HEK293T (cell line): Measurements from ENCODE around the gene PTGR3.

Source experiments
- CTCF ChIA-PET: fragments of 350-600 bp; formaldehyde crosslinking; extraction: SDS; loops from one replicate; lab custom pipeline; 2021; ENCODE audit warnings: antibody characterized with exemption, inconsistent platforms; lab: Yijun Ruan, JAX
- POLR2A ChIA-PET: fragments of 350-600 bp; formaldehyde crosslinking; extraction: SDS; loops from one replicate; lab custom pipeline; 2020; ENCODE audit warnings: antibody characterized with exemption, inconsistent platforms; lab: Yijun Ruan, JAX
- DNase-seq: peaks from one replicate; pipeline ENCODE4 v3.0.0; 2012; ENCODE audit warnings: mixed read lengths; ENCODE audit errors: extremely low spot score
- ARNT ChIP-seq: fragments of 450-650 bp; IDR thresholded peaks from 2 replicates; pipeline ENCODE4 v1.6.1; 2017; ENCODE audit warnings: mild to moderate bottlenecking
- BHLHE40 ChIP-seq: fragments of 450-650 bp; IDR thresholded peaks from 2 replicates; pipeline ENCODE4 v1.6.1; 2016; ENCODE audit warnings: mild to moderate bottlenecking, moderate library complexity, borderline replicate concordance
- CTBP1 ChIP-seq: fragments of 450-650 bp; IDR thresholded peaks from 2 replicates; pipeline ENCODE4 v1.6.1; 2016; ENCODE audit warnings: borderline replicate concordance
- ELF4 ChIP-seq: fragments of 450-650 bp; IDR thresholded peaks from 2 replicates; pipeline ENCODE4 v1.6.1; 2017; ENCODE audit warnings: antibody characterized with exemption
- FOXA1 ChIP-seq: fragments of 450-650 bp; IDR thresholded peaks from 2 replicates; pipeline ENCODE4 v1.6.1; 2016; ENCODE audit warnings: mild to moderate bottlenecking
- FOXK2 ChIP-seq: fragments of 450-650 bp; IDR thresholded peaks from 2 replicates; pipeline ENCODE4 v1.6.1; 2016; ENCODE audit warnings: mild to moderate bottlenecking
- FOXM1 ChIP-seq: fragments of 450-650 bp; IDR thresholded peaks from 2 replicates; pipeline ENCODE4 v1.6.1; 2017; ENCODE audit warnings: mild to moderate bottlenecking, borderline replicate concordance
- HDGF ChIP-seq: fragments of 450-650 bp; IDR thresholded peaks from 2 replicates; pipeline ENCODE4 v1.6.1; 2017; ENCODE audit warnings: antibody characterized with exemption, borderline replicate concordance
- L3MBTL2 ChIP-seq: fragments of 450-650 bp; conservative IDR thresholded peaks from 2 replicates; pipeline ENCODE4 v1.6.1; 2016; ENCODE audit warnings: mild to moderate bottlenecking
- LEF1 ChIP-seq: fragments of 450-650 bp; IDR thresholded peaks from 2 replicates; pipeline ENCODE4 v1.6.1; 2017; ENCODE audit warnings: mild to moderate bottlenecking, borderline replicate concordance
- NFRKB ChIP-seq: fragments of 450-650 bp; IDR thresholded peaks from 2 replicates; pipeline ENCODE4 v1.6.1; 2016; ENCODE audit warnings: mild to moderate bottlenecking, moderate library complexity
- PKNOX1 ChIP-seq: fragments of 450-650 bp; IDR thresholded peaks from 2 replicates; pipeline ENCODE4 v1.6.1; 2016
- SP1 ChIP-seq: fragments of 450-650 bp; IDR thresholded peaks from 2 replicates; pipeline ENCODE4 v1.6.1; 2017
- SUZ12 ChIP-seq: fragments of 450-650 bp; IDR thresholded peaks from 2 replicates; pipeline ENCODE4 v1.6.1; 2016; ENCODE audit warnings: mild to moderate bottlenecking
- TARDBP ChIP-seq: fragments of 450-650 bp; IDR thresholded peaks from 2 replicates; pipeline ENCODE4 v1.6.1; 2016
- ZNF384 ChIP-seq: fragments of 450-650 bp; IDR thresholded peaks from 2 replicates; pipeline ENCODE4 v1.6.1; 2016

Gene PTGR3

GRCh38 chr18:75222407-75222806 is 13.5 kb upstream of the PTGR3 start:
- CTCF ChIA-PET: no interaction called here
- POLR2A ChIA-PET: interaction anchor here (1.0 to 1.6 kb wide), 3 partner anchors 12 to 15 kb away, joined by 3 to 4 read pairs (median 3); partner anchors contain the start of genes PTGR3 and TSHZ1
- no peak for DNase-seq
- no peak for TF ChIP-seq LEF1
- TF ChIP-seq ELF4: no peak
- no peak for TF ChIP-seq FOXK2
- TF ChIP-seq HDGF: no peak
- TF ChIP-seq SUZ12: no peak
- no peak for TF ChIP-seq SP1
- no peak for TF ChIP-seq L3MBTL2
- TF ChIP-seq PKNOX1: no peak
- TF ChIP-seq NFRKB: no peak
- TF ChIP-seq ZNF384: no peak
- TF ChIP-seq BHLHE40: no peak
- TF ChIP-seq ARNT: no peak
- TF ChIP-seq FOXM1: no peak
- TF ChIP-seq TARDBP: no peak
- TF ChIP-seq FOXA1: no peak
- no peak for TF ChIP-seq CTBP1

GRCh38 chr18:75221897-75222296 is 13.0 kb upstream of the PTGR3 start:
- TF ChIP-seq L3MBTL2 (no peak), TARDBP (no peak), SP1 (no peak), FOXK2 (no peak), LEF1 (no peak), NFRKB (no peak), ZNF384 (no peak)
- ChIA-PET CTCF (no interaction called here), POLR2A (interaction anchor here (1.0 to 1.6 kb wide), 3 partner anchors 12 to 14 kb away, joined by 3 to 4 read pairs (median 3); partner anchors contain the start of genes PTGR3 and TSHZ1)
- DNase-seq: no peak

- no peak for DNase-seq
- TF ChIP-seq NFRKB: no peak
- no peak for TF ChIP-seq L3MBTL2
- TF ChIP-seq FOXM1: no peak
- no peak for TF ChIP-seq ZNF384
- TF ChIP-seq HDGF: no peak
- no peak for TF ChIP-seq FOXK2
- TF ChIP-seq ELF4: no peak
- TF ChIP-seq TARDBP: no peak
- POLR2A ChIA-PET: interaction anchor here (1.6 kb wide), 1 partner anchor 14 kb away, joined by 3 read pairs; no protein-coding TSS in a partner anchor
- CTCF ChIA-PET: no interaction called here
Measured at GRCh38 chr18:75221397-75221796, 12.5 kb upstream of the PTGR3 start.

GRCh38 chr18:75220551-75221355 is 11.8 kb upstream of the PTGR3 start:
- TF ChIP-seq FOXK2: no peak
- no peak for TF ChIP-seq ARNT
- ChIA-PET POLR2A (interaction anchor here (1.6 kb wide), 1 partner anchor 13 kb away, joined by 3 read pairs; no protein-coding TSS in a partner anchor), CTCF (interaction anchor here (0.6 kb wide), 1 partner anchor 697 kb away, joined by 3 read pairs; no protein-coding TSS in a partner anchor)
- DNase-seq: no peak

GRCh38 chr18:75219745-75220375 is 10.9 kb upstream of the PTGR3 start:
- ChIA-PET POLR2A (no interaction called here), CTCF (no interaction called here)
- DNase-seq: no peak
- no peak for TF ChIP-seq ZNF384
- no peak for TF ChIP-seq FOXA1
- TF ChIP-seq PKNOX1: no peak
- no peak for TF ChIP-seq CTBP1
- no peak for TF ChIP-seq FOXK2
- no peak for TF ChIP-seq L3MBTL2
- no peak for TF ChIP-seq SP1
- no peak for TF ChIP-seq LEF1
- TF ChIP-seq HDGF: no peak
- TF ChIP-seq ELF4: no peak
- no peak for TF ChIP-seq BHLHE40
- TF ChIP-seq FOXM1: no peak
- no peak for TF ChIP-seq ARNT

GRCh38 chr18:75218065-75218923 is 9.4 kb upstream of the PTGR3 start:
- CTCF ChIA-PET: no interaction called here
- DNase-seq: no peak
- TF ChIP-seq HDGF (no peak), FOXK2 (no peak), SP1 (no peak), PKNOX1 (peak; percentile 84)

More at GRCh38 chr18:75218065-75218923, 9.4 kb upstream of the PTGR3 start:
- POLR2A ChIA-PET: no interaction called here
